Stimulated activated CD4-positive, alpha-beta T cell treated with anti-CD3 and anti-CD28 coated beads, Interleukin-2, amount 100 ng/mL, for 48 hours (primary cell): ENCODE results near the gene ROS1.

Experiments used
- DNase-seq, 2 donors: peaks; one replicate each; pipeline ENCODE4 v3.0.0-alpha.2; 2020

ROS1 gene

DNA sequence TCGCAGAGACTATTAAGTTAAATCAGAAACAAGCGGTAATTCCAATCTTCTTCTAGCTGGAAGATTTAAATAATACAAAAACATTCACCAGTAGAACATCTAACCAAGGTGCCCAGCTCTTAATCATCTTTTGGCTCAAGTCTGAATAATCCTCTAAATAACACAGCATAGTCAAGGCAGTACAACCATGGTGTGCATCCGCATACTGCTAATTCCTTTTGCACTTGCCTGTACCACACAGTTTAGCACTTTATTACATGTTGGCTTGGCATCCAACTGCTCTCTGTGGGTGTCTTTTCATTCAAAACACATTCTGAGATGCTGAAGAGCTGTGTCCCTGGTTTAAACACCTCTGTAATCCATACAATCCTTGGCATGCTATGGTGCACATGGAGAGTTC lies 118.1 kb downstream of the ROS1 start:
- DNase-seq, result no peak

- no peak for DNase-seq
Measured at GRCh38 chr6:117306227-117306790, 119.4 kb downstream of the ROS1 start.

GRCh38 chr6:117304446-117304845 lies 121.3 kb downstream of the ROS1 start:
- DNase-seq, result no peak

GRCh38 chr6:117303323-117303722 lies 122.4 kb downstream of the ROS1 start:
- no peak for DNase-seq

- DNase-seq, result no peak
Measured at GRCh38 chr6:117298941-117299340, 126.8 kb downstream of the ROS1 start.

DNA sequence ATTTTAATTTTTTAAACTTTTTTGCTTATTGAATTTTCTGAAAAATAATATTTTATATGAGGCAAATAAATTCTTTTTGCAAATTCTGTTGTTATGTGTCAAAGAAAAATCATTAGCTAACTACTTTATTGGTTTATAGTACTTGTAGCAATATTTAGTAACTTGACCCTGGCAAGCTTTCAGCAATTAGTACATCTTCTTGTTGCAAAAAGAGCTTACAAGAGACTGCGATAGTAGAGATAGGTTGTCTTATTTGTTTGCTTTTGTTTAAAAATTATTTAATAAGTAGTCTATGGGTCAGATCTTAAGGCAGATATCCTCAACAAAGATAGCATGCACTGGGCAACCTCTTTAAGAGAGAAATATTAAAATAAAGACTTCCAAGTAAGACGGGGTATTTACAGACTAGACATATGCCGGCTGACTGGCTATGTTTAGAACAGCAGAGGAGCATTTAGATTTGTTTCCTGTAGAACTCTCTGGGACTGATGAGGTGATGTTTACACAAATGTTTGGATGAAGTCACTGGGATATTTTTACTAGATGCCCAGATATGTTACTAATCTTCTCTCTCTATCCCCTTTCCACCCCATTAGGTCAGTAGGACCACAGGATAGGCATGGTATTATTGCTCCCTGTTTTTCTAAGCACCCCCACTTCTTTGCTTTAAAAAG lies 135.4 kb downstream of the ROS1 start:
- DNase-seq, result no peak

DNA sequence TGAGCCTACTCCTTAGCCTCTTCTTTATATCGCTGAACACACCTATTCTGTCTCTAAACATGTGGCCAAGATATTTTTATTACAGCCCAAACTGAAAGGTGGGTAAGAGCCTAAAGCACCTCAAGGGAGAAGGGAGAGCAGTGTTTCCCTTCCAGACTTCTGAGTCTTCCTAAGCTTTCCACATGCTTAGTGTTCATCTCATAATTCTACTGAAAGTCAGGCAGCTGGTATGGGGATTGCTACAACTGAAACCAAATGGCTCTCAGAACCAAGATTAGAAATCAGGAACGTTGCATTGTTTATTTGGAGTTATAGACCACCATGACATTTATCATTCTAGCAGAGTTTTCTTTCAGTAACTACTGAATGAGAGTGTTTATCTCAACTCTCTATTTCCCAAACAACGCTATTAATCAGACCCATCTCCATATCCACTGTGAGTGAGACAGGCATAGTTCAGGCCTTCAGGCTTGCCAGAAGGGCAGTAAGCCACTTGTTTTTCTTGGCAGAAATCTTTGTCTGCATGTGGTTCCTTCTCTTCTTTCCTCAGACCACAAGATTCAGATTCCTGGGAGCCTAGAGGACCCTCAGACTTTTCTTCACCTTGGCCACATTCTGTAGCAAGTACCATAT lies 137.5 kb downstream of the ROS1 start:
- no peak for DNase-seq

DNA sequence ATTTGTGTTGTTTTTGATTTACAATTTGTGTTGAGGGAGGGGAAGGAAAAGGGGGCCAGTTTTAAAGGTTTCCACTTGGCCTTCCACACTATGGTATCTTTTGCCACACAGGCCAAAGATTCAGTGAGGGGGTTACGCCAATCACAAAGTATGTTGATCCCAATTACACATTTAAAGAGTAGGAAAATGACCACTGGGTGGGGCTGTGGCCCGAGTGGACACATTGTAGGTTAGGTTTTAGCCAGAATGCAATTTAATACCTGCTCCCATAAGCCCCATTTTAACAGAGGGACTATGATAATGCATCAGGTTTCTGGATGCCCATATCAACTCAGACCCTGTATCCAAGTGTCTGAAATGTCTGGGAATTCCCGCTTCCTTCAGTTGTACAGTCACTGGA lies 144.8 kb downstream of the ROS1 start:
- DNase-seq, result no peak

- no peak for DNase-seq
Measured at GRCh38 chr6:117276778-117277316, 148.9 kb downstream of the ROS1 start.

DNA sequence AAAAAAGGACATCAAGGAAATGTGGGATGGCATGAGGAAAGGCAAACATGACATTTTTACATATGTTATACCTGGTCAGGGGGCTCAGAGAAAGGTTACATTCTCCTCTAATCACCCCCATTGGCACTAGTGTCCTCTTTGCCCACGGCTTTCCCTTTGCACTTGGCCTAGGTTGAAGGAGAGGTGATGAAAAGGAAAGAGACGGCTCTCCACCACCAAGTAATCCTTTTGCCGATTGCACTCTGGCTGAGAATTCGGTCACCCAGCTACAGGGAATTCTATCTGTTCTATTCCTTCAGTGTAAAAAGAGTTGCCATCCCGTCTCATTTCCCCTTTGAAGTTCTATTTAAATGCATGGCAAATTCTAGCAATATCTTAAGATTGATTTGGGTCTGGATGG lies 150.0 kb downstream of the ROS1 start:
- no peak for DNase-seq

- DNase-seq, result no peak
Measured at GRCh38 chr6:117275205-117275604, 150.5 kb downstream of the ROS1 start.

GRCh38 chr6:117272891-117273290 lies 152.9 kb downstream of the ROS1 start:
- DNase-seq, result no peak

GRCh38 chr6:117272032-117272866 lies 153.5 kb downstream of the ROS1 start:
- DNase-seq, result no peak

- no peak for DNase-seq
Measured at GRCh38 chr6:117270843-117271507, 154.8 kb downstream of the ROS1 start.

DNA sequence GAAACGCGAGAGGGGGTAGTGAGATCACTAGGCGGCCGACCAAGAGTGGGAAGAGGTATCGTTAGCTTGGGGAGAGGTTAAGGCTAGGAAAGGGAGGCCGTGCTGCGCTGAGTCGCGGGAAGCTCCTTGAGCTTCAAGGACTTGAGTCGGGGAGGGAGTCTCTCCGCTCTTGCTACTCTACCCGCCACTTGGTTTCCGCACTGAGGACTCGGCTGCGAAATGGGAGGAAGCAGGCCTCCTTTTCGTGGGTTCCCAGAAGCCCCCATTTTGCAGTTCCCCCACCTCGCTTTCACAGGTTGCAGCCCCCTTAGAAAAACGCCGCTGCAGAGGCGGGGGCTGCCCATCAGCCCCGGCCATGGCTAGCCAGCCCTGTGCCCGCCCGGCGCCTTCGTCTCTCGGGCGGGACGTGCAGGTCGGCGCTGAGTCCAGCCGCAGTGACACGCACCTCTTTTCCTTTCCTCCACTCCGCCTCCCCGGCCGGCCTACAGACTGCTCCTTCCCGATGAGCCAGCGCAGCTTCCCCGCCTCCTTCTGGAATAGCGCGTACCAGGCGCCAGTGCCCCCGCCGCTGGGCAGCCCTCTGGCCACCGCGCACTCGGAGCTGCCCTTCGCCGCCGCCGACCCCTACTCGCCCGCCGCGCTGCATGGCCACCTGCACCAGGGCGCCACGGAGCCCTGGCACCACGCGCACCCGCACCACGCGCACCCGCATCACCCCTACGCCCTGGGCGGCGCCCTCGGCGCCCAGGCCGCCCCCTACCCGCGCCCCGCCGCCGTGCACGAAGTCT lies 155.5 kb downstream of the ROS1 start:
- DNase-seq, result no peak

GRCh38 chr6:117269638-117270054 lies 156.1 kb downstream of the ROS1 start:
- no peak for DNase-seq

- DNase-seq, result no peak
Measured at GRCh38 chr6:117268924-117269323, 156.8 kb downstream of the ROS1 start.

- DNase-seq, result no peak
Measured at GRCh38 chr6:117267766-117268534, 157.8 kb downstream of the ROS1 start.

- no peak for DNase-seq
Measured at GRCh38 chr6:117267054-117267347, 158.7 kb downstream of the ROS1 start.

DNA sequence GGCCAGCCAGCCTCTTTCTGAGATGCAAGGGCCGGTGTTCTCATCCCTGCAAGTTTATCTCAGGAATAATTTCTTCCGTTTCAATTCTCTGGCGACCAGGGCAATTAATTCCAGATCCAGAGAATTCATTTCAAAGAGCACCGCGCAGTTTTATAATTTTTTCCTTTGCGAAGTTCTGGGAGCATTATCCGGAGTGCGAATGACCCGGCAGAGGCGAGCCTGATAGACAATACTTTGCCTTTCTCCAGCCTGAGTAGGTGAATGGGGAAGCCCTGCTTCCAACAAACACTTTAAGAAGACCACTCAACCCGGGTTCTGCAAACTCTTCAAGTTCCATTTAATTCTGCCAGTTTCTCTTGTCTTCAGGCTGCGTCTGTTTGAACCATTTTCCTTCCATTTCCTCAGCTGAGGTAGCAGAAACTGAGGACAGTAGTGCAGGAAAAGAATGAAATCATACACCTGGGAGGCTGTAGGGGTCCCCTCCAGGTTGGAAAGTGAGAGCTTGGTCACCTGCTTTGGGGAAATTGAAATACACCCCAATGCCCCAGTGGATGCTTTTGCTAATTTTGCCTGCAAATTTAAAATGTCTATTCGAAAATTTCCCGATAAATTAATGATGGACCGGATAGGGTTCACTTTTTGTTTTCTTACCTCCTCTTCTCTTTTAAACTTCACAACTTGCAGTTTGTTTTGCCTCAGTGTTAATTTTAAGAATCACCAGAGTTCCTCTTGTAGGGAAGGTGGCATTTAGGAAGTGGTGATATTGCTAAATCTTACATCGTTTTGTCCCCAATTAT lies 159.3 kb downstream of the ROS1 start:
- DNase-seq, result no peak
